CD4-positive, alpha-beta T cell treated with Interleukin-6 at 100 ng/mL for 8 hours (primary cell): ENCODE measurements around the gene DNAAF2.
"Not testable (repeated sequence)": the region's sequence is repeated elsewhere in the genome, so short reads cannot be mapped to it uniquely, and the experiment has no call there.

Source experiments
- DNase-seq: peaks from one replicate; pipeline ENCODE4 v3.0.0-alpha.2; 2020; ENCODE audit warnings: mixed read lengths, low spot score

The DNAAF2 gene

GRCh38 chr14:49622022-49622607 is 12.9 kb downstream of the DNAAF2 start:
- no peak for DNase-seq

- no peak for DNase-seq
Measured at GRCh38 chr14:49621114-49621881, 13.7 kb downstream of the DNAAF2 start.

- DNase-seq, result peak; percentile 95
Measured at GRCh38 chr14:49620182-49621113, 14.6 kb downstream of the DNAAF2 start, which contains the start of the genes MGAT2 and RPL36AL. TSS of gene MGAT2 (plus strand) at chr14:49620799. CDS start at chr14:49621269, 470 bp downstream. TSS of gene RPL36AL (minus strand) at chr14:49620626. CDS start at chr14:49619104, 1,522 bp downstream.

GRCh38 chr14:49619730-49620129 is 15.3 kb downstream of the DNAAF2 start:
- DNase-seq, result no peak

- DNase-seq, result not testable (repeated sequence)
Measured at GRCh38 chr14:49619273-49619672, 15.8 kb downstream of the DNAAF2 start.

- no peak for DNase-seq
Measured at GRCh38 chr14:49617852-49618519, 17.1 kb downstream of the DNAAF2 start.

GRCh38 chr14:49615776-49616175 is 19.3 kb downstream of the DNAAF2 start:
- no peak for DNase-seq

GRCh38 chr14:49614196-49614595 is 20.8 kb downstream of the DNAAF2 start:
- DNase-seq, result no peak

GRCh38 chr14:49612671-49613070 is 22.4 kb downstream of the DNAAF2 start:
- no peak for DNase-seq

GRCh38 chr14:49612251-49612650 is 22.8 kb downstream of the DNAAF2 start:
- no peak for DNase-seq

GRCh38 chr14:49607583-49607982 is 27.5 kb downstream of the DNAAF2 start:
- no peak for DNase-seq

- peak; percentile 80 for DNase-seq
Measured at GRCh38 chr14:49598485-49599300, 36.4 kb downstream of the DNAAF2 start, which contains the start of gene LRR1. TSS of gene LRR1 (plus strand) at chr14:49598940. CDS start at chr14:49599021, 81 bp downstream.

GRCh38 chr14:49598189-49598484 is 36.9 kb downstream of the DNAAF2 start:
- DNase-seq, result peak; percentile 11

- DNase-seq, result no peak
Measured at GRCh38 chr14:49594347-49595091, 40.5 kb downstream of the DNAAF2 start.

GRCh38 chr14:49593016-49593415 is 42.0 kb downstream of the DNAAF2 start:
- DNase-seq, result no peak

- DNase-seq, result no peak
Measured at GRCh38 chr14:49589387-49589786, 45.7 kb downstream of the DNAAF2 start.

GRCh38 chr14:49586673-49587460 is 48.2 kb downstream of the DNAAF2 start:
- peak; percentile 63 for DNase-seq

GRCh38 chr14:49585803-49586672 is 49.0 kb downstream of the DNAAF2 start, which contains the start of gene RPS29:
TSS of gene RPS29 (minus strand) at chr14:49586380. CDS start at chr14:49586346, 34 bp downstream.
- peak; percentile 99 for DNase-seq
